Pons (tissue), 1 donor: ENCODE results near the gene RGL1.

Source experiments
- DNase-seq: peaks from one replicate; pipeline ENCODE4 v3.0.0-alpha.2; 2016; ENCODE audit warnings: low spot score

The RGL1 gene

DNA sequence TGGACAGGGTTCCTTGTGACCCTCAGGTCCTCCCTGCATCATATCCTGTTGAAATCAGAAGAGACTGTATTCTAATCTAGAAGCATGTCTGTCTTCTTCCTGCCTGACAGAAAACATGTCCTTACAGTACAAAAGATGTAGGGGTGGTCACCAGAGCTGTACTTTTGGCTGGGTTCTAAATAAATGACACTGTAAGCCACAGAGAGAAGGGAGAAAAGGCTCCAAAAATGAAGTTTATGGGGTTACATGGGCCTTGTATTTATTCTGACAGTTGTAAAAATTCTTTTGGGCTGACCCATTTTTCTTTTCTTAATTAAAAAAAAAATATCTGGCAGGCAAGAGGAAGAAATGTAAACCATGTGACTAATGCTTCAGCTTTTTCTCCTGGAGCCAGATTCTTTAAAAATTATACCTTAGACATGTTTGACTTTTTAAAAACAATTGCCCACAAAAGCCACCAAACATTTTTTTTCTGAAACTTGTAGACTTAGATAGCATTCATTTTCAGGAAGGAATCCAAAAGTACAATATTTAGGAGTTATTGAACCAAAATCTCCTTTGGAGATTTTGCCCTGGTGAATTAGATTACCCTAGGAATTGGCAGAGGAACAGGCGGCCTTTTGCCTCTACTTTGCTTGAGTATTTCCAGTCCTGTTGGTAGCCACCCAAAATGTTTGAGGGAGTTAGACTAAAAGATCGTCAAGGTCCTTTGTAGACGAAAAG is 17.1 kb downstream of the RGL1 start:
- DNase-seq = peak; percentile 57

DNA sequence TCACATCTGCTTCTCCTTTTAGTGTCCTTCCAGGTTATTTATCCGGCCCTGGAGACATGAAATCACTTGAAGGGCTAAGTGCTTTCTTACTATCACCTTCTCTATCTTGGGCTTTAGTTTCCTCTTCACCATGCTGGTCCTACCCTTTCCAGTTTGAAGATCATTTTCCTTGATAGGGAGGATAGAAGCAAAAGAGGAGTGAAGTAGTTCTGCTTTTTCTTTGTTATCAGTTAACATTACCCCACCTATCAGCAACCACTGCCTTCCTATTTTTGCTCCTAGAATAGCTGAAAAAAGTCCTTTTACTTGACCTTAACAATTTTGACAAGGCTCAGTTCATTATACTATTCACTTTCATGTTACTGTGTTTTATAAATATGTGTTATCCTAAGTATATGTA is 19.4 kb downstream of the RGL1 start:
- no peak for DNase-seq

DNA sequence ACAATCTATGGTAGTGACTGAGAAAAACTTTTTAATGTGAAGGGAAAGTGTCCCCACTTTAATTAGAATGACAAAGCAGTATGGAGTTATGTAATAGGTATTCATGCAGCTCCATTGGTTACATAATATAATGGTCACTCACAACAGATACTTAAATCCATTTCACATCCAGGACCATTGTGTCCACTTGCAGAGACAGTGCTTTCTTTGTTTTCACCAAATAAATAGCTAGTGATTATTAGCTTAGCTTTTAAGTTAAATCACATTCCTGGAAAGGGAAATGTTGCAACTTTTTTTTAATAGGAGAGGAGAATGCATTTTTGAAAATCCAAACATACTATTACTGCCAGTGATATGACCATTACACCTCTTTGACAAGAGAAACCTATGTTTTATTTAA is 22.9 kb downstream of the RGL1 start:
- DNase-seq = peak; percentile 87

DNA sequence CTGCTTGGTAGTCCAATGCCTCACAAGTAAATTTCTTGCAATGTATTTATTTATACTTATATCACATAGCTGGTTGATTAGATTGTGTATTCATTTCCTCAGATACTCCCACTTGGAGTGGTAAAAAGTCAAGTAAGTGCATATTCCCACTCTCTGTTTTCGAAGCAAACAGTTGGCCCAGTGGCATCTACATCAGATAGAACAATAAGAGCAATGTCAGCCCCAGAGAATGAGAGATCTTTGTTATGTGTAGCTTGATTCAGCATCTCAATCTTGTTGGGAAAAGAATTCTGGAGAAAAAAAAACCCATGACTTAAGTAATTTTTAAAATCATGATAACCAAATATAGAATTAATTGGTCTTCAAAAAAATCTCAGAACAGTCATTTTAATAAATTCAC is 25.5 kb downstream of the RGL1 start:
- DNase-seq = peak; percentile 97

DNA sequence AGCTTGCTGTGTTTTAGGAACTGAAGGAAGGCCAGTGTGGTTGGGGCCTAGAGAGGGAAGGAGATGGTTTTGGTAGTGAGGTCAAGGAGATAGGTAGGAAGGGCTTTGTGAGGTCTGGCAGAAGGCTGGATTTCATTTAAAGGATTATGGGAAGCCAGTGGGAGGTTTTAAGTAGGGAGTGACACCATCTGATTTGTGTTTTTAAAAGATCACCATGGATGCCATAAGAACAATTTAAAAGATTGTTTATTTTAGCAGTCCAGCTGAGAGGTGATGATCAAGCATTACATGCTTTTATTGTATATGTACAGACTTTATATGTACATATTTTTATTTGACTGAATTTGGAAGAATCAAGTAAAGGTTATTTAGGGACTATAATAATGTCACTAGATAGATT is 26.4 kb downstream of the RGL1 start:
- no peak for DNase-seq

DNA sequence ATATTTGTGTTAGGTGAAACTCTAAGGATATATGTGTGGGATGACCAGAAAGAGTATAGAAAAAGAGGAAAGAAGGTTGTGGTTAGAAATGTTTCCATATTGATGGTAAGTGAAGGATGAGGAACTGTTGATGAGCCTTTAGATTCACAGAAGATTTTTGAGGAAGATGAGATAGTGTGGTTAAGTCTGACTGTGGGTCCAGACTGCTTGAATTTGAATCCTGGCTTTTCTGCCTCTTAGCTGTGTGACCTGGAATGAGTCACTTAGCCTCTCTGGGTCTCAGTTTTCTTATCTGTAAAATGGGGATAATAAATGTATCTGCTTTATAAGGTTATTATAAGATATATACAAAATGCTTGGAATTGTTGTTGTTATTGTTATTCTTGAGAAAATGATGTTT is 27.5 kb downstream of the RGL1 start:
- DNase-seq = no peak

DNA sequence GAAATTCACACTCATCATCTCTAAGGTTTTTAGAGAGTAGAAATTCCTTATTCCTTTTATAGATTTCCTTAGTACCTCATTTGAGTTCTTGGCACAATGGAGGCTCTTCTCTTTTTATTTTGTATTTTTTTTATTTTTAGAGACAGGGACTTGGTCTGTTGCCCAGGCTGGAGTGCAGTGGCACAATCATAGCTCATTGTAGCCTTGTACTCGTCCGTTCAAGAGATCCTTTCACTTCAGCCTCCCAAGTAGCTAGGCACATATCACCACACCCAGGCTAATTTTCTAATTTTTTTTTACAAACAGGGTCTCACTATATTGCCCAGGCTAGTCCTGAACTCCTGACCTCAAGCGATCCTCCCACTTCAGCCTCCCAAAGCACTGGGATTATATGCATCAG is 29.6 kb downstream of the RGL1 start:
- peak; percentile 68 for DNase-seq

DNA sequence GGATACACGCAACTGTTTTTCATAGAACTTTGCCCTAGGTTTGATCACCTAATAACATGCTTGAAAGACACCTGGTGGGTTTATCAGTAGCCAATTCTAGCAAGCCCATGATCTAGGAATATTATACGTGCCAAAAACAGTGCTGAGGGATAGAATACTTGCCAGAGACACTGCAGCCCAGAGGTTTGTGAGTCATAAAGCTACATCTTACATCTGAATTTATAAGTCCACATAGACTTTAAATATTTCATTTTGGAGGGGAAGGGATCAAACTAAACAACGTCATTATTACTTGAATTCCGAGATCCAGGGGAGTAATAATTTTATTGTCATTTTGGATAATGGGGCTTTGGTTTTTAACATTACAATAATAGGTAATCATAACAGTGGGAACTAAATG is 31.7 kb downstream of the RGL1 start:
- no peak for DNase-seq

DNA sequence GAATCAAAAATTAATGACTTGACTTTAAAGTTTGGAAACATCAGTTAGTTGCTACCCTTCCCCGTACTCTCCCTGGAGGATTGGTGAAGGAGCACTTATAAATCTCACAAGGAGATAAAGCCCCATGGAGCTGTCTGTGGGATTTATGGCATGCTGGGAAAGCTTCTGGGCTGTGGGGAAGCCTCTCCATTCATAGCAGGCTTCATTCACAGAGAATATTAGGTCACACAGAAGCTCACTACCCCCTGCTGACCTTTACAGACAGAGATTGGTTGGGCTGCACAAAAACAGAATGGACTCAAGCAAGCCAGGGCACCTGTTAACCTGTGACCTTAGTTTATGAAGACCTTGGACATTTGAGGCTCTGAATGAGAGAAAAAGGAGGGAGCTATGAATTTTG is 32.1 kb downstream of the RGL1 start:
- DNase-seq = no peak

DNA sequence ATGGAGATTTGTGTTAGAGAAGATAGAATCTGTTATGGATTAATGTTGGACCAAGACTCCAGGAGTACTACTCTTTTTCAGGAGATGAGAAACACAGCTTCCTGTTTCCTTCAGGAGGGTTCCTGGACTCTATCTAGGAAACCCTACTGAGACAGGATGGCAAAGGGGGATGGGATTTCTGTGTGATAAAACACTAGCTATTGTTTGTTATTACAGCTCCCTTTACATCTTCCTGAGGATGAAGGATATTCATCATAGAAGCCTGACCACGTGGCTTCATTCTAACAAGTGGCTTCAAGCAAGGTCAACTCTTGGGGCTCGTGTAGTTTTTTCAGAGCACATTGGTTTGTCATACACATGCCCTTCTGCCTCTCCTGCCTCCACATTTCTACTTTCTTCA is 33.3 kb downstream of the RGL1 start:
- DNase-seq = no peak

DNA sequence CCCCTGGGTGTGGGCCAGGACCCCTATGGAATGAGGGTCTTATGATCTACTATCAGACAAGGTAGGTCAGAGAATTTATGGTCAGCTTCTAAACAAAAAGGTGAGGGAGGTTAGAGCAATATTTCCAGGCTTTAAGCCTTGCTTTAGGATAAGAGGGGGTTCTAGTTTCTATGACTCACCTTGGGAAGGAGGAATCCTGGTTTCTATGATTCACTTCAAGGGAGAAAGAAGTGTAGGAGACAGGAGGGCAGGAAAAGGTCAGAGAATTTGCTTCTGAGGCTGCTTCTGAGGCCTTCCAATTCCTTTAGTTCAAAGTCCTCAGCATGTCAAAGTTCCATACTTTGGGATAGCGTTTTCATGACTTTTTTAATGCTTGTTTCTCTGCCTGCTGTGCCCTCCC is 35.2 kb downstream of the RGL1 start:
- DNase-seq = no peak

DNA sequence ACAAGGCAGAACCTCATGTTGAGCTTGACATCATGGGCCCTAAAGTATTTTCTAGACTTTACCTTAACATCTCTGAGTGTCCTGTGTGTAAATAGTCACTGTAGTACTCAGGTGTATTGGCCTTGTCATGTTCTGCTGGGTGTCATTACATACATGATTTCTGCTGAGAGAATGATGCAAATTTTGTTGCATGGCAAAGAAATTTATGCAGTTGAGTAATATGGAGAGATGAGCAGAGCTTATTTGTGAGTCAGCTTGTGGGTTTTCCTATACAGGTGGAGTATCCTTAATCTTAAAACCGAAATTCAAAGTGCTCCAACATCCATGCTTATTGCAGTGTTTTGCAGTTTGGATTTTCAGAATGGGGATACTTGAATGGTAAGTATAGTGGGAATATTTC is 36.6 kb downstream of the RGL1 start:
- no peak for DNase-seq

DNA sequence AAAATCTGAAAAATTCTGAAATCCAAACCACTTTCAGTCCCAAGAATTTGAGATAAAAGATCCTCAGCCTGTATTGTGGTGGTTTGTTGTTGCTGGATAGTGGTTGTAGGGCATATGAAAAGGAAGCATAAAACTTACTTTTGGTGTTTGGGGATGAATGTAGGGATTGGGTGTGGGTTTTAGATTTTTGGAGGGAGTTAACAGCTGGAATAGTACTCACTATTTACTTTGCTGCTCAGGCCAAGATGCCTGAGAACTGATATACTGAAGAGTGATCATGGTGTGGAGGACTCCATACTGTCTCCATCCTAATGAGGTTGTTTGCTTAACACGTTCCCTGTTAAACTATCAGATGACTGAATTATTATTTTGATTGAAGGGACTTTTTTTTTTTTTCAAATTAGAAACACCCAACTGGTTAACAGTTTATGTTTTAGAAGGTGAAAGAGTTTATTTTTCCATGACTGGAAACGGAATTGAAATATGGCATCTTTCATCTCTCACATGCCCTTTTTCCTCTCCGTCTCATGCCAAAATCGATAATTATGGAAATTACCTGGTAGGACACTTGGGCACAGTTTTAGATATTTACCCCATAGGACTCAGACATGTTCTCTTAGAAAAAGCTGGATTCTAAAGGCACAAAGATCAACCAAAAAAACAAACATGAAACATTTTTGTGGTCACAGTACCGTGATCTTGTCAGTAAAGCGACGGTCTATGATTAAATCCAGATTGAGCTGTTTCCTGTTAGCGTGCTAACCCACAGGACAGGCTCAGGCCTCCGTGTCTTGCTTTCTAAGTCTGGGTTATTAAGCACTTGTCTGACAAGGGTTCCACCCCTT is 37.3 kb downstream of the RGL1 start:
- no peak for DNase-seq

DNA sequence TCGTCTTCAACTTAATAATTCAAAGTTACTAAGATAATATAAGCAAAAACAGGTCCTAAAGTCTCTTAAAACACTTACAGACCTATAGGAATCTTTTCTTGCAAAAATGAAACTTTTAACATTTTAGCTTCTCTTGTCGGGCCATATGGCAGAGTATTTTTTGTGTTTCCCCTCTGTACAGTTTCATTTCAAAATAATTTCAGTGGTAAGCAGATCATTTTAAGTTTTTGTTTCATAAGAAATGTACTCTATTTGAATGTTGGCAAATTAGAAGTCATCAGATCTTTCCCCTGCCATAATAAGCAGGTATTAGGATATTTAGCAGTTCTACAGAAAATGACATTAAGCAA is 37.9 kb downstream of the RGL1 start:
- DNase-seq = no peak

DNA sequence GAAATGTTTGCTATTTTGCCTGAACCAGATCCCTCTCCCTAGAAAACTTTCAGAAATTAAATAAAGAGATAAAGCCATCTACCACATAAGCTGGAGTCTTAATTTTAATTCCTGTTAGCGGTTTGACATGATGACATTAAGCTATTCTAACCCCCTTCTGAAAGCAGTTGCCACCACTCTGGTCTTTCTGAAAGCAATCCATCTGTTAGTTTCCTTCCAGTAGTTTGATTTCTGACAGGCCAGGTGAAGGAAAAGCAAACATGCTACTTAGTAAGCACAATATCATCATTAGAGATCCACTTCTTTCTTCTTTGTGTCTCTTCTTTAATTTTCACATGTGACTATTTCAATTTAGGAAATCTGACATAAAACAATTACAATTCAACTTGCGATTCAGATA is 39.9 kb downstream of the RGL1 start:
- no peak for DNase-seq

DNA sequence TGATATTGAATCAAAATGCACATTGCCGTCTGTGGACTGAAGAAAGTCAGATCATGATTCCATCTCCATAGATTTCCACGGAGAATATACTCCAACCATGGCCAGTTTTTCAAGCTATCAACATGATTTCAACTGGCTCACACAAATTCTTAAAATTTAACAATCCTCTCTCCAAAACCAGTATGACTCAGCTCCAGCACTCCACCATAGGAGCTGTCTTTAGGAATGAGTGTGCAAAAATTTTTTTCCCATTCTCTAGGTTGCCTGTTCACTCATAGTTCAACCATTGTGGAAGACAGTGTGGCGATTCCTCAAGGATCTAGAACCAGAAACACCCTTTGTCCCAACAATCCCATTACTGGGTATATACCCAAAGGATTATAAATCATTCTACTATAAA is 40.8 kb downstream of the RGL1 start:
- DNase-seq = no peak

DNA sequence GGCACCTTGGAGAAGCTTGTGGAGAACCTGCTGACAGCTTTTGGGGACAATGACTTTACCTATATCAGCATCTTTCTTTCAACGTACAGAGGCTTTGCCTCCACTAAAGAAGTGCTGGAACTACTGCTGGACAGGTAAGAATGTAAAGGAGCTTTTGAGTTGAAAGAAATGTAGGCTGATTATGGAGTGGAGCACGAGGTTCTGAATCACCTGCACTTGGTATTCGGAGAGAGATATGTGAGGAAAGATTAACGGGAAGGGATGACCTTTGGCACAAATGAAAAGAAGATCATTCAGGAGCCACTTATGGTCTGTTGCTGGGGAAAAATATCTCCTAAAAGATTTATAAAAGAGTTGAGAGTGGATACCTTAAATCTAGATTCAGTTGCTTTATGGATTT is 42.7 kb downstream of the RGL1 start:
- no peak for DNase-seq

DNA sequence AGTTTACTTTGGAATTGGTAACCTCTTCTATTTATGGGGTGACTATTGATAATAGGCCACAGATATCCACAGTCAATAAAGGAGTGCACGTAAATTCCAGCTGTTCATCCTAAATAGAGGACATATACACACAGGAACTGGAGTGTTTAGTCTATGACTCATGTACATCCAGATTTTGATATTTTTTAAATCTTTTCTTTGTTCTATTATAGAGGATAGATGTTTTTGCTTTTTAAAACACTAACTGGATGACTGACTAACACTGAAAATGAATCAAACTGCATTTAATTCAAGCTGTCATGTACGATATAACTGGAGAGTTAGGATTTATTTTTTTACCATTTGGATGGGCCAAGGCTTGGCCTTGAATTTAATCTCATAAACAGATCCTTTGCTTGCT is 45.9 kb downstream of the RGL1 start:
- no peak for DNase-seq

DNA sequence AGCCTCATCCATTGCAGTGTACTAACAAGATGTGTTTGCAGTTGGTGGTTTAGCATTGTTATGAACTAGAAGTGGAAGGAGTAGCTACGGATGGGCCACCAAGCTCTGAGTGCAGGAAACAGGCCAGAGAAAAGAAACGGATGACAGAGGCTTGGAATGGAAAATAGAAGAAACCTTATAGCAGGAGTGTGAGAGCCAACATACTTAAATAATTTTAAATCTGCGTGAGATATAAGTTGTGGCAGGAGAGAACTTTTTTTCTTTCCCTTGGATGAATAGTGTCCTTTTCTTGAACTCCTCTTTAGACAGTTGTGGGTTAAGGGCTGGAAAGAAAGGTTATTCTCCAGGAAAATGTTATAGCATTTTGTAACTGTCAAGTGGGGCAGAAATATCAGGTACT is 54.2 kb downstream of the RGL1 start:
- DNase-seq = no peak

DNA sequence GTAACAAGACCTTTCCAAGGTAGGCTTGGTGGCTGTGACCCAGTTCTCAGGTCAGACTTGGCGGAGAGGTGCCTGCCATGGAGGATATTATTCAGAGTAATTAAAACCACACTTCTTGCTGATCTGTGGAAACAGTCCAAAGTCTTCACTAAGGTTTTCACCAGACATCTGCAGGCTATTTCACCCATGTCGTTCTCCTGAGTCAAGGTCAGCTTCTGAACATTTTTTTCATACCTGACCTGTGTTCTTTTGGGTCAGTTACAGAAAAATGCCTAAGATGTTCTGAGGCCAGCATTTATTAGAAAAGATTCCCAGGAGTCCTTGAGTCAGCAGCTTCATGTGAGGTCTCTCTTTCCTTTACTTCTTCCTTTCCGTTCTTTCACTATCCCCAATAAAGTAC is 54.9 kb downstream of the RGL1 start:
- DNase-seq = no peak

DNA sequence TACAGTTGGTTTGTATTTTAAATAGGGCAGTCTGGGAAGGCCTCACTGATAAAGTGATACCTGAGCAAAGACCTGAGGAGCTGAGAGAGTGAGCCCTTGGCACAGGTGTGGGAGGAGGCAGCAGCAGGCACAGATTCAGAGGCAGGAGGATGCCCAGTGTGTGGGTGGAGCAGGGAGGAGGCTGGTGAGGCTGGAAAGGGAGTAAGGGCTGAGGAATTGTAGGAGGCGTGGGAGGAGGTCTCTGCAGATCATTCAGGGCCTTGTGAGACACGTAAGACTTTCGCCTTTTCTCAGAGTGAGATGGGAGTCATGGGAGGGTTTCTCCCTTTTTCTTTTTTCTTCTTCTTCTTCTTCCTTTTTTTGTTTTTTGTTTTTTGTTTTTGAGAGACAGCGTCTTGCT is 58.0 kb downstream of the RGL1 start:
- no peak for DNase-seq

DNA sequence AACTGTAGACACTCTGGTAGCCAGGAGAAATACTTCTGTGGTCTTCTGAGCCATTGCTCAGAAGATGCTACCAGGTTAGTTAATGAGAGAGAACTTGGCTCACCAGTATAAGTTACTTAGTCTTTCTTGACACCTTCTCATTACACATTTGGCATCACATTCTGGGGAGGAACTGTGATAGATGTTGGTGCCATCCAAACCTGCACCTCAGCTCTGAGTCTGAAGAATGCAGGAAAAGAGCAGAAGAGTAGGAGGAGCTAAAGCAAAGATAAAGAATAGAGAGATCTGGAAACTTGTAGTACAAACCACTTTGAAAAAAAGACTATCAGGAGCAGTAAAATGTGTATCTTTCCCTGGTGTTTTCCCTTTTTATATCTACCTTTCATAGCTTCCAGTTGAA is 58.9 kb downstream of the RGL1 start:
- DNase-seq = no peak

DNA sequence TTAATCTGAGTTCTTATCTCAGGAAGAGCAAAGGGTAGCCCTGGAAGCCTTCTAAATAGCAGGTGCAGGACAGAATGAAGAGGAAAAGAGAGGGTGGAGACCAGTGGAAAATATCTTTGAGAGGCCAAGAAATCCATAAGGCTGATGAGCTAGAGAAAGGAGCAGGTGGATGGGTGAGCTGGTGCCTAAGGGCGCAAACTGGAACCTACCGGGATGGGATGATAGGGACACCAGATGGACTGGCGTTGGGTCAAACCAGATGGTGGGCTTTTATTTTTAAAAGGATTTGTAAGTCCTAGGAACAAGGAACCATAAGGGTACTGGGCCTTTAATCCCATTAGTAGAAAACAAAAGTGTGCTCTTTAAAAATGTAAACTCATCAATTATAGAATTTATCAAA is 59.7 kb downstream of the RGL1 start:
- DNase-seq = no peak

DNA sequence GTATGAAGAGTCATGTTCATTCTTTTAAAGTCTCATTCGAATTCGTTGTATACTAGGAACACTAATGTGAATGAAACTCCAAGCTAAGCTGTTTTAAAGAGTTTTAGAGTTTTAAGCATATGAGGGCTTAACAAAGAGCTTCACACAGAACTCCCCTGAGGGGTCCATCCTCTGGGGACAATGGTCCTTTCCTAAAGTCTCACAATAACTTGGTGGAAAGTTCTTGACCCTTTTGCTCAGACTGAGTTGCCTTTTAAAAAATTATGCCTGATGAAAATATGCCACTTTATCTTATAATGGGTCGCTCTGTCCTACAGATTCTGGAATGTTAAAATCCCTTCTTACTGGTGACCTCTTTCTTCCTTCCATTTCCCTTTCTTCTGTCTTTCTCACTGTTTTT is 64.3 kb downstream of the RGL1 start:
- no peak for DNase-seq
